ENCODE results near the gene SNPH.

The SNPH gene

GRCh38 chr20:1229541-1229940 is 36.6 kb upstream of the SNPH start:
- TF ChIP-seq CTCF (IDR thresholded peaks at IDR 0.05; ENCODE audit: control extremely low read depth, extremely low read depth, low read depth, missing control alignments) = no peak
- CTCF ChIA-PET = no interaction called here
- POLR2A ChIA-PET = no interaction called here

GRCh38 chr20:1232286-1233111 is 33.6 kb upstream of the SNPH start:
- no peak for TF ChIP-seq CTCF (IDR thresholded peaks at IDR 0.05; ENCODE audit: control extremely low read depth, extremely low read depth, low read depth, missing control alignments)
- CTCF ChIA-PET = no interaction called here
- POLR2A ChIA-PET = no interaction called here
- DNase-seq (ENCODE audit: extremely low spot score) = no peak

More at GRCh38 chr20:1229541-1229940, 36.6 kb upstream of the SNPH start:
- no peak for DNase-seq (ENCODE audit: extremely low spot score)

GRCh38 chr20:1240549-1240948 is 25.5 kb upstream of the SNPH start:
- ChIA-PET POLR2A (no interaction called here), CTCF (interaction anchor here (1.3 to 1.8 kb wide), 2 partner anchors 28 to 228 kb away, joined by 3 to 5 read pairs; no protein-coding TSS in a partner anchor)
- TF ChIP-seq CTCF (IDR thresholded peaks at IDR 0.05; ENCODE audit: control extremely low read depth, extremely low read depth, low read depth, missing control alignments) = no peak
- DNase-seq (ENCODE audit: extremely low spot score) = no peak

- TF ChIP-seq CTCF (IDR thresholded peaks at IDR 0.05; ENCODE audit: control extremely low read depth, extremely low read depth, low read depth, missing control alignments) = no peak
- CTCF ChIA-PET = interaction anchor here (1.3 to 1.8 kb wide), 2 partner anchors 28 to 227 kb away, joined by 3 to 5 read pairs; no protein-coding TSS in a partner anchor
These were observed 24.6 kb upstream of the SNPH start for GRCh38 chr20:1241456-1241855.

GRCh38 chr20:1242099-1242498 is 24.0 kb upstream of the SNPH start:
- CTCF ChIA-PET = interaction anchor here (1.3 kb wide), 1 partner anchor 29 kb away, joined by 3 read pairs; no protein-coding TSS in a partner anchor
- TF ChIP-seq CTCF (IDR thresholded peaks at IDR 0.05; ENCODE audit: control extremely low read depth, extremely low read depth, low read depth, missing control alignments) = no peak
- no peak for DNase-seq (ENCODE audit: extremely low spot score)
- POLR2A ChIA-PET = interaction anchor here (0.6 kb wide), 1 partner anchor 12 kb away, joined by 3 read pairs; no protein-coding TSS in a partner anchor

More at GRCh38 chr20:1241456-1241855, 24.6 kb upstream of the SNPH start:
- DNase-seq (ENCODE audit: extremely low spot score) = no peak
- POLR2A ChIA-PET = no interaction called here

GRCh38 chr20:1242530-1242929 is 23.6 kb upstream of the SNPH start:
- ChIA-PET CTCF (no interaction called here), POLR2A (interaction anchor here (0.6 kb wide), 1 partner anchor 12 kb away, joined by 3 read pairs; no protein-coding TSS in a partner anchor)
- no peak for DNase-seq (ENCODE audit: extremely low spot score)
- no peak for TF ChIP-seq CTCF (IDR thresholded peaks at IDR 0.05; ENCODE audit: control extremely low read depth, extremely low read depth, low read depth, missing control alignments)

Data from GM10248 (cell line).